Activated CD8-positive, alpha-beta T cell treated with anti-CD3 and anti-CD28 coated beads, Interleukin-2, amount 10 ng/mL, durations not matched to agents 7 days and 5 days (primary cell): Measurements from ENCODE around the gene ARHGAP22. TPM values are rescaled to one million over a fixed set of nuclear protein-coding genes. Genes with fewer than 3 reads are reported as not detected.

Experiments used
- ATAC-seq: fragments of 150-1000 bp; cut with Tn5 transposase; one replicate; pipeline ENCODE4 v1.10.0; 2021; ENCODE audit warnings: moderate library complexity
- CTCF ChIA-PET: fragments of 350-600 bp; sonication (Branson Sonifier 250); formaldehyde crosslinking; loops from one replicate; lab custom pipeline; 2021; ENCODE audit warnings: antibody characterized with exemption; lab: Charles Lee
- POLR2A ChIA-PET: fragments of 350-600 bp; sonication (Branson Sonifier 250); formaldehyde crosslinking; loops from one replicate; lab custom pipeline; 2021; ENCODE audit warnings: antibody characterized with exemption; lab: Charles Lee
- DNase-seq: peaks from one replicate; pipeline ENCODE4 v3.0.0-alpha.2; 2020
- H3K27ac Mint-ChIP-seq: one replicate; pipeline ENCODE4 v1.8.0; 2021; ENCODE audit warnings: mild to moderate bottlenecking, mixed read lengths
- H3K27me3 Mint-ChIP-seq: one replicate; pipeline ENCODE4 v1.8.0; 2021; ENCODE audit warnings: low read depth, mixed read lengths
- H3K36me3 Mint-ChIP-seq: one replicate; pipeline ENCODE4 v1.8.0; 2021; ENCODE audit warnings: low read depth, mixed read lengths
- H3K4me1 Mint-ChIP-seq: one replicate; pipeline ENCODE4 v1.8.0; 2021; ENCODE audit warnings: low read depth, mixed read lengths
- H3K4me3 Mint-ChIP-seq: one replicate; pipeline ENCODE4 v1.8.0; 2021; ENCODE audit warnings: mild to moderate bottlenecking, mixed read lengths
- H3K9me3 Mint-ChIP-seq: one replicate; pipeline ENCODE4 v1.8.0; 2022; ENCODE audit warnings: mixed read lengths; ENCODE audit not compliant: insufficient read depth
- total RNA-seq, 2 experiments: library from RNA; stranded (reverse); gene quantifications; one replicate each; pipeline ENCODE4 v1.2.3, GENCODE V29; 2021

Gene ARHGAP22
- total RNA-seq, 2 experiments from 2014 or later = not detected

GRCh38 chr10:48632166-48632565, 27.3 kb upstream of the ARHGAP22 start:
- ChIA-PET CTCF (interaction anchor here (6.1 kb wide), 1 partner anchor 24 kb away, joined by 30 read pairs; no protein-coding TSS in a partner anchor), POLR2A (no interaction called here)
- H3K4me3 Mint-ChIP-seq = no peak overlapping the region
- no peak for ATAC-seq
- H3K4me1 Mint-ChIP-seq = peaks cover 19% of the 10 kb centered on the region
- no peaks in the 10 kb centered on the region for H3K9me3 Mint-ChIP-seq
- no peaks in the 10 kb centered on the region for H3K36me3 Mint-ChIP-seq
- no peak overlapping the region for H3K27ac Mint-ChIP-seq
- peaks cover 18% of the 10 kb centered on the region for H3K27me3 Mint-ChIP-seq
- DNase-seq = no peak

GRCh38 chr10:48627984-48628609, 23.2 kb upstream of the ARHGAP22 start:
- no peak overlapping the region for H3K4me3 Mint-ChIP-seq
- ChIA-PET CTCF (interaction anchor here (1.0 kb wide), 1 partner anchor 28 kb away, joined by 3 read pairs; no protein-coding TSS in a partner anchor), POLR2A (no interaction called here)
- H3K27ac Mint-ChIP-seq = no peak overlapping the region
- H3K9me3 Mint-ChIP-seq = no peaks in the 10 kb centered on the region
- ATAC-seq (no peak), DNase-seq (no peak)
- no peaks in the 10 kb centered on the region for H3K36me3 Mint-ChIP-seq
- H3K4me1 Mint-ChIP-seq = no peaks in the 10 kb centered on the region
- H3K27me3 Mint-ChIP-seq = peaks cover 22% of the 10 kb centered on the region

- no peak for ATAC-seq
- H3K9me3 Mint-ChIP-seq = no peaks in the 10 kb centered on the region
- CTCF ChIA-PET = interaction anchor here (1.1 kb wide), 1 partner anchor 12 kb away, joined by 3 read pairs; no protein-coding TSS in a partner anchor
These were observed 22.3 kb upstream of the ARHGAP22 start for GRCh38 chr10:48626986-48627731.

GRCh38 chr10:48626447-48626846, 21.6 kb upstream of the ARHGAP22 start:
- no peak overlapping the region for H3K27ac Mint-ChIP-seq
- ATAC-seq = no peak
- H3K27me3 Mint-ChIP-seq = peaks cover 23% of the 10 kb centered on the region
- H3K4me1 Mint-ChIP-seq = no peaks in the 10 kb centered on the region
- POLR2A ChIA-PET = no interaction called here
- H3K36me3 Mint-ChIP-seq = no peaks in the 10 kb centered on the region
- no peak overlapping the region for H3K4me3 Mint-ChIP-seq
- CTCF ChIA-PET = interaction anchor here (1.0 to 1.1 kb wide), 2 partner anchors 11 to 30 kb away, joined by 3 read pairs; no protein-coding TSS in a partner anchor
- H3K9me3 Mint-ChIP-seq = no peaks in the 10 kb centered on the region
- DNase-seq = no peak

More at GRCh38 chr10:48626986-48627731, 22.3 kb upstream of the ARHGAP22 start:
- no peak for DNase-seq
- no peak overlapping the region for H3K27ac Mint-ChIP-seq
- POLR2A ChIA-PET = no interaction called here
- peaks cover 18% of the 10 kb centered on the region for H3K27me3 Mint-ChIP-seq
- H3K36me3 Mint-ChIP-seq = no peaks in the 10 kb centered on the region
- H3K4me1 Mint-ChIP-seq = no peaks in the 10 kb centered on the region
- H3K4me3 Mint-ChIP-seq = no peak overlapping the region

GRCh38 chr10:48625826-48626134, 20.9 kb upstream of the ARHGAP22 start:
- DNase-seq (no peak), ATAC-seq (no peak)
- POLR2A ChIA-PET = no interaction called here
- H3K36me3 Mint-ChIP-seq = no peaks in the 10 kb centered on the region
- CTCF ChIA-PET = interaction anchor here (1.0 to 1.1 kb wide), 2 partner anchors 11 to 31 kb away, joined by 3 read pairs; no protein-coding TSS in a partner anchor
- H3K4me3 Mint-ChIP-seq = no peak overlapping the region
- no peaks in the 10 kb centered on the region for H3K4me1 Mint-ChIP-seq
- peaks cover 22% of the 10 kb centered on the region for H3K27me3 Mint-ChIP-seq
- no peak overlapping the region for H3K27ac Mint-ChIP-seq
- no peaks in the 10 kb centered on the region for H3K9me3 Mint-ChIP-seq

GRCh38 chr10:48623607-48624132, 18.8 kb upstream of the ARHGAP22 start:
- ChIA-PET POLR2A (no interaction called here), CTCF (interaction anchor here (0.9 to 2.6 kb wide), 3 partner anchors 9 to 35 kb away, joined by 3 to 14 read pairs (median 4); no protein-coding TSS in a partner anchor)
- H3K4me3 Mint-ChIP-seq = no peak overlapping the region
- DNase-seq (no peak), ATAC-seq (no peak)
- H3K9me3 Mint-ChIP-seq = no peaks in the 10 kb centered on the region
- H3K36me3 Mint-ChIP-seq = no peaks in the 10 kb centered on the region
- H3K27ac Mint-ChIP-seq = no peak overlapping the region
- H3K27me3 Mint-ChIP-seq = peaks cover 30% of the 10 kb centered on the region
- H3K4me1 Mint-ChIP-seq = no peaks in the 10 kb centered on the region

- H3K4me3 Mint-ChIP-seq = no peak overlapping the region
- ATAC-seq = no peak
These were observed 18.1 kb upstream of the ARHGAP22 start for GRCh38 chr10:48623009-48623408.

GRCh38 chr10:48620719-48621118, 15.8 kb upstream of the ARHGAP22 start:
- POLR2A ChIA-PET = no interaction called here
- Mint-ChIP-seq H3K9me3 (no peaks in the 10 kb centered on the region), H3K27ac (no peak overlapping the region), H3K36me3 (no peaks in the 10 kb centered on the region), H3K4me3 (no peak overlapping the region), H3K4me1 (no peaks in the 10 kb centered on the region), H3K27me3 (peaks cover 44% of the 10 kb centered on the region)
- DNase-seq (no peak), ATAC-seq (no peak)
- CTCF ChIA-PET = interaction anchor here (1.2 kb wide), 1 partner anchor 35 kb away, joined by 4 read pairs; no protein-coding TSS in a partner anchor

More at GRCh38 chr10:48623009-48623408, 18.1 kb upstream of the ARHGAP22 start:
- no peak for DNase-seq
- Mint-ChIP-seq H3K27ac (no peak overlapping the region), H3K36me3 (no peaks in the 10 kb centered on the region), H3K9me3 (no peaks in the 10 kb centered on the region), H3K4me1 (no peaks in the 10 kb centered on the region), H3K27me3 (peaks cover 36% of the 10 kb centered on the region)
- ChIA-PET POLR2A (no interaction called here), CTCF (interaction anchor here (0.9 to 2.6 kb wide), 3 partner anchors 8 to 35 kb away, joined by 3 to 14 read pairs (median 4); no protein-coding TSS in a partner anchor)

GRCh38 chr10:48616436-48616835, 11.6 kb upstream of the ARHGAP22 start:
- Mint-ChIP-seq H3K4me1 (no peaks in the 10 kb centered on the region), H3K4me3 (no peak overlapping the region), H3K36me3 (no peaks in the 10 kb centered on the region), H3K27ac (no peak overlapping the region), H3K27me3 (peaks cover 33% of the 10 kb centered on the region), H3K9me3 (no peaks in the 10 kb centered on the region)
- ChIA-PET CTCF (interaction anchor here (2.4 kb wide), 1 partner anchor 41 kb away, joined by 26 read pairs; no protein-coding TSS in a partner anchor), POLR2A (no interaction called here)
- DNase-seq = no peak
- no peak for ATAC-seq

- Mint-ChIP-seq H3K4me1 (no peaks in the 10 kb centered on the region), H3K27me3 (peaks cover 34% of the 10 kb centered on the region), H3K36me3 (no peaks in the 10 kb centered on the region), H3K9me3 (no peaks in the 10 kb centered on the region), H3K27ac (no peak overlapping the region), H3K4me3 (no peak overlapping the region)
- CTCF ChIA-PET = interaction anchor here (1.0 to 2.4 kb wide), 5 partner anchors 8 to 42 kb away, joined by 3 to 26 read pairs (median 7); no protein-coding TSS in a partner anchor
- DNase-seq (no peak), ATAC-seq (no peak)
- POLR2A ChIA-PET = no interaction called here
These were observed 9.9 kb upstream of the ARHGAP22 start for GRCh38 chr10:48614481-48615390.

GRCh38 chr10:48613016-48613415, 8.1 kb upstream of the ARHGAP22 start:
- DNase-seq = no peak
- no peak for ATAC-seq
- ChIA-PET POLR2A (no interaction called here), CTCF (no interaction called here)
- H3K36me3 Mint-ChIP-seq = no peaks in the 10 kb centered on the region
- H3K27me3 Mint-ChIP-seq = peaks cover 19% of the 10 kb centered on the region
- H3K4me1 Mint-ChIP-seq = no peaks in the 10 kb centered on the region
- no peak overlapping the region for H3K4me3 Mint-ChIP-seq
- no peaks in the 10 kb centered on the region for H3K9me3 Mint-ChIP-seq
- no peak overlapping the region for H3K27ac Mint-ChIP-seq
